HepG2 (cell line): ENCODE results near the gene METTL2A. TPM values are rescaled to one million over a fixed set of nuclear protein-coding genes. Genes with fewer than 3 reads are reported as not detected.
"Not testable (repeated sequence)": the region's sequence is repeated elsewhere in the genome, so short reads cannot be mapped to it uniquely, and the experiment has no call there.

Experiments used
- ATAC-seq: fragments of 200-7000 bp; cut with Tn5 transposase; 3 replicates; pipeline ENCODE4 v1.9.1; 2020; ENCODE audit warnings: mild to moderate bottlenecking, moderate library complexity
- BruUV-seq: library from RNA; stranded (reverse); fragments of 400-500 nt; replicated peaks from 2 replicates; lab custom pipeline; 2021; lab: Mats Ljungman, UMichigan
- CTCF ChIA-PET: fragments of 300-600 bp; formaldehyde crosslinking; extraction: SDS; loops from one replicate; lab custom pipeline; 2021; ENCODE audit warnings: low total read pairs, inconsistent platforms, low intra/inter-chr PET ratio; lab: Yijun Ruan, JAX
- POLR2A ChIA-PET: fragments of 350-600 bp; sonication (Branson Sonifier 250); formaldehyde crosslinking; loops from one replicate; lab custom pipeline; 2020; ENCODE audit warnings: antibody characterized with exemption, inconsistent platforms; lab: Yijun Ruan, JAX
- DNase-seq: peaks from one replicate; pipeline ENCODE4 v3.0.0-alpha.2; 2015; ENCODE audit warnings: low spot score
- FAIRE-seq: peaks from 3 replicates; lab custom pipeline; 2011; peaks lifted over from hg19 to GRCh38; lab: Jason Lieb, UNC
- H2AFZ ChIP-seq: one replicate; pipeline ENCODE4 v1.6.1; 2011; ENCODE audit warnings: low read length, inconsistent platforms
- H3K27ac ChIP-seq: fragments of 300-600 bp; 3 replicates; pipeline ENCODE4 v1.8.0; 2011; ENCODE audit warnings: mixed run types, mild to moderate bottlenecking, mixed read lengths, low read length, inconsistent platforms; ENCODE audit not compliant: insufficient read depth; ENCODE audit errors: extremely low read length
- H3K27me3 ChIP-seq, 2 experiments: fragments of 200-600 bp in 1 of 2; 2 replicates in 1 of 2; 3 replicates in 1 of 2; pipeline versions ENCODE4 v1.6.0 to v1.8.0; 2011; ENCODE audit warnings: low read length in 2 of 2, mild to moderate bottlenecking in 2 of 2, moderate library complexity in 2 of 2, inconsistent platforms in 1 of 2; ENCODE audit not compliant: insufficient read depth in 2 of 2, control insufficient read depth in 1 of 2
- H3K36me3 ChIP-seq, 2 experiments: fragments of 200-600 bp in 1 of 2; replicated peaks in 1 of 2; 2 replicates in 1 of 2; 3 replicates in 1 of 2; pipeline versions ENCODE4 v1.5.1 to v1.8.0; 2011; ENCODE audit warnings: low read length in 2 of 2, inconsistent platforms in 1 of 2; ENCODE audit not compliant: insufficient read depth in 2 of 2, control insufficient read depth in 1 of 2
- H3K4me1 ChIP-seq: 2 replicates; pipeline ENCODE4 v1.5.1; 2012; ENCODE audit warnings: low read length, inconsistent platforms; ENCODE audit not compliant: insufficient read depth
- H3K4me2 ChIP-seq: 2 replicates; pipeline ENCODE4 v1.6.0; 2011; ENCODE audit warnings: low read depth, low read length, inconsistent platforms
- H3K4me3 ChIP-seq, 3 experiments: fragments of 200-600 bp in 1 of 3; sonication (generic), shearing (Covaris generic) in 1 of 3; replicated peaks in 1 of 3; 2 replicates each; pipeline ENCODE4 v1.5.1; 2011 to 2016; ENCODE audit warnings: low read length in 3 of 3, inconsistent platforms in 2 of 3, low read depth in 2 of 3, mild to moderate bottlenecking in 2 of 3, control low read depth in 1 of 3, mixed read lengths in 1 of 3; ENCODE audit not compliant: insufficient read depth in 1 of 3
- H3K79me2 ChIP-seq: one replicate; pipeline ENCODE4 v1.6.1; 2011; ENCODE audit warnings: low read length, inconsistent platforms; ENCODE audit not compliant: insufficient read depth
- H3K9ac ChIP-seq: 2 replicates; pipeline ENCODE4 v1.6.0; 2011; ENCODE audit warnings: mild to moderate bottlenecking, low read depth, low read length, inconsistent platforms; ENCODE audit not compliant: insufficient read depth
- H3K9me3 ChIP-seq: 2 replicates; pipeline ENCODE4 v1.5.1; 2012; ENCODE audit warnings: mild to moderate bottlenecking, low read length
- H4K20me1 ChIP-seq: 2 replicates; pipeline ENCODE4 v1.6.0; 2011; ENCODE audit warnings: inconsistent platforms, mild to moderate bottlenecking, low read length, moderate library complexity; ENCODE audit not compliant: insufficient read depth
- ETV5 ChIP-seq: IDR thresholded peaks from 2 replicates; pipeline ENCODE4 v1.6.1; 2018; ENCODE audit warnings: missing biosample characterization, missing genetic modification reagents, inconsistent platforms, borderline replicate concordance
- HNRNPL ChIP-seq: fragments of 200-400 bp; formaldehyde crosslinking; IDR thresholded peaks from 2 replicates; pipeline ENCODE4 v1.6.1; 2017; ENCODE audit warnings: mild to moderate bottlenecking, low read depth, low read length
- MED13 ChIP-seq: sonication (generic); formaldehyde crosslinking; IDR thresholded peaks from 2 replicates; pipeline ENCODE4 v1.5.0; 2020; ENCODE audit warnings: missing genetic modification reagents
- RAD21 ChIP-seq: fragments of 450-650 bp; formaldehyde crosslinking; IDR thresholded peaks from 2 replicates; pipeline ENCODE4 v1.5.0; 2020; ENCODE audit warnings: mild to moderate bottlenecking
- RBFOX2 ChIP-seq: fragments of 200-400 bp; formaldehyde crosslinking; IDR thresholded peaks from 2 replicates; pipeline ENCODE4 v1.6.1; 2017; ENCODE audit warnings: low read depth, mild to moderate bottlenecking, low read length
- SAP130 ChIP-seq: IDR thresholded peaks from 2 replicates; pipeline ENCODE4 v1.6.1; 2016; ENCODE audit warnings: low read depth
- YY1 ChIP-seq: IDR thresholded peaks from 2 replicates; pipeline ENCODE4 v1.6.1; 2011; ENCODE audit warnings: low read length, low read depth, moderate library complexity, mild to moderate bottlenecking; ENCODE audit not compliant: insufficient read depth, insufficient replicate concordance
- ZSCAN20 ChIP-seq: sonication (generic); formaldehyde crosslinking; IDR thresholded peaks from 2 replicates; pipeline ENCODE4 v1.4.0; 2020; ENCODE audit warnings: missing genetic modification reagents, mild to moderate bottlenecking, borderline replicate concordance
- WGBS: methylation state at CpG from one replicate; pipeline ENCODE4 v1.1.6; 2017; ENCODE audit warnings: low lambda C conversion rate; 5-methylcytosine and 5-hydroxymethylcytosine counted together
- in situ Hi-C: cut with HindIII; loops from 2 replicates; pipeline ENCODE4 v1.10.0; 2017; ENCODE audit warnings: low pct_unique_long_range_greater_than_20kb; ENCODE audit not compliant: extremely low pct_ligation_motif_present
- intact Hi-C: fragments of 100-400 bp; cut with micrococcal nuclease; formaldehyde crosslinking; loops from one replicate; pipeline ENCODE4 v1.10.0; 2022; ENCODE audit not compliant: unreplicated experiment
- polyA plus RNA-seq, 8 experiments: library from polyadenylated mRNA; depleted of rRNA in 3 of 8; stranded (reverse) in 7 of 8; unstranded in 1 of 8; fragments of >200 nt; fragmentation: Illumina TruSeq in 4 of 8; extraction: Trizol in 4 of 8; gene quantifications; 2 replicates each; pipeline versions ENCODE4 v1.2.1 to v1.2.3, GENCODE V29; 2011 to 2016; ENCODE audit warnings: low read depth in 4 of 8, missing spikeins in 1 of 8, mixed read lengths in 1 of 8; ENCODE audit not compliant: insufficient read depth in 1 of 8
- total RNA-seq, 5 experiments: library from RNA; depleted of rRNA; stranded (reverse); fragments of >200 nt; fragmentation: Illumina TruSeq; extraction: Trizol; gene quantifications; 2 replicates each; pipeline ENCODE4 v1.2.3, GENCODE V29; 2016; ENCODE audit warnings: low read depth in 1 of 5
- TF ChIP-seq, protein P1 (sequence below): sonication (generic); formaldehyde crosslinking; conservative IDR thresholded peaks from 2 replicates; pipeline ENCODE4 v1.4.0; 2020; ENCODE audit warnings: missing genetic modification reagents
- TF ChIP-seq, protein P2 (sequence below): sonication (generic); formaldehyde crosslinking; IDR thresholded peaks from 2 replicates; pipeline ENCODE4 v1.5.1; 2020; ENCODE audit warnings: mild to moderate bottlenecking, missing genetic modification reagents, moderate library complexity

METTL2A gene
- total and polyA plus RNA-seq, 2 of the 13 experiments (the other 11 are each of a cell fraction or from before 2014, with no cell fraction given): 15.6 to 32.3 TPM

DNA sequence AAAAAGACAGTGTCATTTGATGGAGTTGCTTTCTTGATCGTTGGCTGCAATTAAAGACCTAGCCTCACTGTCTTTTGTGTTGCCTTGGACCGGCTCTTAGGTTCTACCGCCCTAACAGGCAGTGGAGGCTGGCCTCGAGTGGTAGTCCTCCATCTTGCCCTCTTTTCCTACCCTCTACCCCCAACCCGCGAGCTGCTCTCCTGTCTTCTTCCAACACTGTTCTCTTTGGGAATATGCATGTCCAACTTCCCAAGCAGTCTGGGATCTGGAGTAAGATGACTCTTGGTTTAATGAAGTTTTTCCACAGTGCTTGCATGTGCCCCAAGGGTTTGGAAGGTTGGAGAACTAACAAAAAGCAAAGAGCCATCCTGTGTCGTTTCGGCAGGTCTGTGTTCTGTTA is 53.4 kb downstream of the METTL2A start:
- H3K27me3 ChIP-seq, BruUV-seq, in situ Hi-C loops, FAIRE-seq, H3K9me3 ChIP-seq, H3K36me3 ChIP-seq, ATAC-seq, CTCF ChIA-PET, H2AFZ ChIP-seq, DNase-seq, POLR2A ChIA-PET, H3K27ac ChIP-seq, intact Hi-C loops: not testable (repeated sequence)
- 0 out of 2 replicates have a peak overlapping the region, but pooled peaks have one; percentile 77 for H3K9ac ChIP-seq
- peaks cover 44% of the 10 kb centered on the region for H3K4me1 ChIP-seq
- H4K20me1 ChIP-seq: peaks cover 14% of the 10 kb centered on the region; the same call in 1 of the 2 replicates
- 95% methylated on average over 8 of the region's 8 CpGs for WGBS
- H3K4me2 ChIP-seq: peak overlapping the region; percentile 63
- H3K4me3 ChIP-seq: peak overlapping the region in 1 of 3 experiments; percentile 78; a peak in 2 of 6 replicates
- peaks cover 26% of the 10 kb centered on the region for H3K79me2 ChIP-seq

DNA sequence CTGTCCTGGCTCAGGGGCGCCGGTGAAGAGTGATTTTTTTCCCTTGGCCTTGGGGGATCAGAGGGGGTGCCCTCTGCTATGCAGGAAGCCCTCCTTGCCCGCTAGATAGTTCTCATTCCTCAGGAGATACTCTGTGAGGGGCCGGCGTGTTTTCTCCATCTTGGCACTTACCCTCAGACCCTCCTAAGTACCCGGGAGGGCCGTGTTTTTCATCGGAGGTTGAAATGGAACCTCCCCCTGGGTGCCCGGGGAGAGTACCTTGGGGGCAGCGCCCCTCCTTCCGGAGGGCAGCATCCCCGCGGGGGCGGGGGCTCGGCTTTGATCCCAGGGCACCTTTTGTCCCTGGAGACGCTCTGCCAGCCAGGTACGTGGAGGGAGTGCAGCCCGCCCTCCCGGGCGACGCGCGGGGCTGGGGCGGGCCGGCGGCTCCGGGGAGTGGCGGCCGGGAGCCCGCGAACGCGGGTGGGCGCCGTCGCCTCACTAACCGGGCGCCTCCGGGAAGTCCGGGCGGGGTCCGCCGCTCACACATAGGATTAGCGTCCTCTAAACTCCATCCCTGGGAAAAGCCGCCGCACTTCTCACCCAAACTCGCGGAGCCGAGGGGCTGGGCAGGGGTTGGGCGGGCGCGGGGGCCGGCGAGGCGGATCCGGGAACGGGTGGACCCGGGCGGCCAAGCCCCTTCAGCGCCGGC is 54.2 kb downstream of the METTL2A start:
- Histone ChIP-seq H3K9ac (peak overlapping the region; percentile 77), H4K20me1 (peaks cover 14% of the 10 kb centered on the region; the same call in 1 of the 2 replicates), H3K27ac (peak overlapping the region; percentile 57), H3K79me2 (peaks cover 33% of the 10 kb centered on the region), H3K4me3 (peak overlapping the region; percentile 69 to 78 (median 70)), H3K4me2 (peak overlapping the region; percentile 63), H3K4me1 (peaks cover 44% of the 10 kb centered on the region)
- H2AFZ ChIP-seq, H3K9me3 ChIP-seq, FAIRE-seq, POLR2A ChIA-PET, DNase-seq, H3K27me3 ChIP-seq, intact Hi-C loops, in situ Hi-C loops, BruUV-seq, CTCF ChIA-PET, H3K36me3 ChIP-seq: not testable (repeated sequence)
- WGBS: 68% methylated on average over 6 of the region's 61 CpGs
- peak; percentile 1; the same call in 2 of the 3 replicates for ATAC-seq
- 0 out of 2 replicates have a peak, but pooled peaks have one; percentile 36 for TF ChIP-seq RAD21 (CRISPR knock-in tag)
- TF ChIP-seq YY1: peak; percentile 12
- peak; percentile 13; the same call in 1 of the 2 replicates for TF ChIP-seq RBFOX2
- TF ChIP-seq, protein P1, sequence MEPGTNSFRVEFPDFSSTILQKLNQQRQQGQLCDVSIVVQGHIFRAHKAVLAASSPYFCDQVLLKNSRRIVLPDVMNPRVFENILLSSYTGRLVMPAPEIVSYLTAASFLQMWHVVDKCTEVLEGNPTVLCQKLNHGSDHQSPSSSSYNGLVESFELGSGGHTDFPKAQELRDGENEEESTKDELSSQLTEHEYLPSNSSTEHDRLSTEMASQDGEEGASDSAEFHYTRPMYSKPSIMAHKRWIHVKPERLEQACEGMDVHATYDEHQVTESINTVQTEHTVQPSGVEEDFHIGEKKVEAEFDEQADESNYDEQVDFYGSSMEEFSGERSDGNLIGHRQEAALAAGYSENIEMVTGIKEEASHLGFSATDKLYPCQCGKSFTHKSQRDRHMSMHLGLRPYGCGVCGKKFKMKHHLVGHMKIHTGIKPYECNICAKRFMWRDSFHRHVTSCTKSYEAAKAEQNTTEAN (CRISPR knock-in tag): 0 out of 2 replicates have a peak, but pooled peaks have one; percentile 14
- peak; percentile 42; the same call in 1 of the 2 replicates for TF ChIP-seq ETV5 (CRISPR knock-in tag)
- 0 out of 2 replicates have a peak, but pooled peaks have one; percentile 10 for TF ChIP-seq SAP130
- TF ChIP-seq, protein P2, sequence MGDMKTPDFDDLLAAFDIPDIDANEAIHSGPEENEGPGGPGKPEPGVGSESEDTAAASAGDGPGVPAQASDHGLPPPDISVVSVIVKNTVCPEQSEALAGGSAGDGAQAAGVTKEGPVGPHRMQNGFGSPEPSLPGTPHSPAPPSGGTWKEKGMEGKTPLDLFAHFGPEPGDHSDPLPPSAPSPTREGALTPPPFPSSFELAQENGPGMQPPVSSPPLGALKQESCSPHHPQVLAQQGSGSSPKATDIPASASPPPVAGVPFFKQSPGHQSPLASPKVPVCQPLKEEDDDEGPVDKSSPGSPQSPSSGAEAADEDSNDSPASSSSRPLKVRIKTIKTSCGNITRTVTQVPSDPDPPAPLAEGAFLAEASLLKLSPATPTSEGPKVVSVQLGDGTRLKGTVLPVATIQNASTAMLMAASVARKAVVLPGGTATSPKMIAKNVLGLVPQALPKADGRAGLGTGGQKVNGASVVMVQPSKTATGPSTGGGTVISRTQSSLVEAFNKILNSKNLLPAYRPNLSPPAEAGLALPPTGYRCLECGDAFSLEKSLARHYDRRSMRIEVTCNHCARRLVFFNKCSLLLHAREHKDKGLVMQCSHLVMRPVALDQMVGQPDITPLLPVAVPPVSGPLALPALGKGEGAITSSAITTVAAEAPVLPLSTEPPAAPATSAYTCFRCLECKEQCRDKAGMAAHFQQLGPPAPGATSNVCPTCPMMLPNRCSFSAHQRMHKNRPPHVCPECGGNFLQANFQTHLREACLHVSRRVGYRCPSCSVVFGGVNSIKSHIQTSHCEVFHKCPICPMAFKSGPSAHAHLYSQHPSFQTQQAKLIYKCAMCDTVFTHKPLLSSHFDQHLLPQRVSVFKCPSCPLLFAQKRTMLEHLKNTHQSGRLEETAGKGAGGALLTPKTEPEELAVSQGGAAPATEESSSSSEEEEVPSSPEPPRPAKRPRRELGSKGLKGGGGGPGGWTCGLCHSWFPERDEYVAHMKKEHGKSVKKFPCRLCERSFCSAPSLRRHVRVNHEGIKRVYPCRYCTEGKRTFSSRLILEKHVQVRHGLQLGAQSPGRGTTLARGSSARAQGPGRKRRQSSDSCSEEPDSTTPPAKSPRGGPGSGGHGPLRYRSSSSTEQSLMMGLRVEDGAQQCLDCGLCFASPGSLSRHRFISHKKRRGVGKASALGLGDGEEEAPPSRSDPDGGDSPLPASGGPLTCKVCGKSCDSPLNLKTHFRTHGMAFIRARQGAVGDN (CRISPR knock-in tag): 0 out of 2 replicates have a peak, but pooled peaks have one; percentile 10
- TF ChIP-seq MED13 (CRISPR knock-in tag): 0 out of 2 replicates have a peak, but pooled peaks have one; percentile 2
- peak; percentile 70; the same call in 1 of the 2 replicates for TF ChIP-seq HNRNPL
- 0 out of 2 replicates have a peak, but pooled peaks have one; percentile 14 for TF ChIP-seq ZSCAN20 (CRISPR knock-in tag)
